ENCODE data around the gene C19orf12.

- TF ChIP-seq CTCF (IDR thresholded peaks at IDR 0.05; ENCODE audit: low read length): no peak
- no peak for TF ChIP-seq EZH2 (IDR thresholded peaks at IDR 0.05; ENCODE audit: borderline replicate concordance, low read length)
Measured at GRCh38 chr19:29735829-29736228, 20.8 kb upstream of the C19orf12 start.

Data from OCI-LY1 (cell line).